ENCODE results near the gene NTM. TPM values are rescaled to one million over a fixed set of nuclear protein-coding genes. Genes with fewer than 3 reads are reported as not detected.

NTM gene
- total and polyA plus RNA-seq, 2 donors (not counting 3 experiments of a cell fraction or from before 2014, with no cell fraction given): 1.00 to 1.1 TPM

DNA sequence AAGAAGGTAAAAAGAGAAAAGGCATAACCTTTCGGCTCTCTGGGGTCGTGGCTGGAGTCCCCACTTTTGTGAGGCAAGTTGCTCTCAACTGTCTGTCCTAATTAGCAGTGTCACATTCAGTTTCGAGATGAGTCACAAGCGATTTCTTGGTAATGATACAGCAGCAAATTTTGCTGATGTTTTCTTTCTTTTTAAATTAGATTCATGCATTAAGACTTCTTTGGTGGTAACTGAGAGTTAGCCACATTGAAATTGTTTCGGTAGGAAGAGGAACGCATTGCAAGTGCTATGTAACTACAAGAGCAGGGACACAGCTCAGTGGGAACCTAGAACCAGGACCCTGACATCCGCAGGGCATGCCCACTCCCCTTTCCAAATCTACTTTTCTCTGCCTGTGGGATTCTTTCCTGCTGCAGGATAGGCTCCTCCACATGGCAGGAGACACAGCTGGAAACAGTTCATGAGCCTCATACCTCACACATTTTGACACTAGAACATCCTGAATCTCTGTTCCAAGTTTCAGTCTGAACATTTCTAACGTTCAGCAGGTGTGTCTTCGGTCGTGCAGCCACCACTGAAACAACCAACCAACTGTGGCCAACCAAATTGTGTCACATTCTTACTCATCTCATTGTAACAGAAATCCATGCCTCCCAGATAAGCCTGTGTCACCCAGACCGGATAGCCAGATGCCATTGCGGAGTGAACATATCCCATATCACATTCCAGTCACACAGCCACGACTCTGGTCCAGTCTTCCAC is 987.6 kb downstream of the NTM start:
- no peaks in the 10 kb centered on the region for H3K9me1 ChIP-seq (replicated peaks; ENCODE audit: control insufficient read depth, extremely low read depth, insufficient read depth, low read length)
- H3K27me3 ChIP-seq (ENCODE audit: control insufficient read depth in 2 of 2, insufficient read depth in 2 of 2, low read length in 2 of 2): no peaks in the 10 kb centered on the region
- H3K79me2 ChIP-seq (ENCODE audit: control insufficient read depth, insufficient read depth, low read length): no peaks in the 10 kb centered on the region
- CTCF ChIA-PET: interaction anchor here (0.6 kb wide), 1 partner anchor 24 kb away, joined by 3 read pairs; no protein-coding TSS in a partner anchor
- no TSS peak for BruUV-seq (replicated peaks)
- H4K20me1 ChIP-seq (replicated peaks; ENCODE audit: control insufficient read depth, extremely low read depth, insufficient read depth, low read length): no peaks in the 10 kb centered on the region
- no peak overlapping the region for H3K9ac ChIP-seq (replicated peaks; ENCODE audit: extremely low read depth, insufficient read depth, low read length)
- no peak overlapping the region for H3K27ac ChIP-seq (ENCODE audit: insufficient read depth, low read depth, low read length)
- dilution Hi-C loops (cut with MboI; ENCODE audit: extremely low pct_ligation_motif_present, low sequenced_read_pairs) (no loop called here), intact Hi-C loops (cut with micrococcal nuclease) (no loop called here)
- no peaks in the 10 kb centered on the region for H3K36me3 ChIP-seq (ENCODE audit: control insufficient read depth in 2 of 2, extremely low read depth in 1 of 2, insufficient read depth in 2 of 2, low read length in 2 of 2)
- H3K4me1 ChIP-seq (ENCODE audit: control insufficient read depth, extremely low read depth, insufficient read depth, low read length): no peaks in the 10 kb centered on the region
- no peak overlapping the region for H2AFZ ChIP-seq (ENCODE audit: low read depth, low read length)
- FAIRE-seq (no peak), DNase-seq (ENCODE audit: low read depth, low spot score) (no peak)
- H3K9me3 ChIP-seq (replicated peaks; ENCODE audit: control insufficient read depth, insufficient read depth, low read length): peaks cover 5% of the 10 kb centered on the region
- no peak overlapping the region for H3K4me3 ChIP-seq (replicated peaks in 1 of 3; ENCODE audit: insufficient read depth in 1 of 3, low read depth in 1 of 3, low read length in 3 of 3)
- POLR2A ChIA-PET: no interaction called here
- no peak overlapping the region for H3K4me2 ChIP-seq (ENCODE audit: insufficient read depth, low read length)
- TF ChIP-seq POLR2AphosphoS5 (IDR thresholded peaks at IDR 0.05; ENCODE audit: insufficient read depth, low read depth, low read length): no peak
- TF ChIP-seq FOS (IDR thresholded peaks at IDR 0.05; ENCODE audit: borderline replicate concordance, insufficient read depth, low read length): no peak
- no peak for TF ChIP-seq EZH2 (IDR thresholded peaks at IDR 0.05; ENCODE audit: borderline replicate concordance, low read depth, low read length, severe bottlenecking)
- no peak for TF ChIP-seq GATA2 (IDR thresholded peaks at IDR 0.05; ENCODE audit: insufficient read depth, insufficient read length, low read depth, low read length)
- no peak for TF ChIP-seq JUN (IDR thresholded peaks at IDR 0.05; ENCODE audit: borderline replicate concordance, insufficient read depth, insufficient read length, low read depth)
- no peak for TF ChIP-seq POLR2A (IDR thresholded peaks at IDR 0.05; ENCODE audit: low read depth, low read length)
- TF ChIP-seq, protein P1, sequence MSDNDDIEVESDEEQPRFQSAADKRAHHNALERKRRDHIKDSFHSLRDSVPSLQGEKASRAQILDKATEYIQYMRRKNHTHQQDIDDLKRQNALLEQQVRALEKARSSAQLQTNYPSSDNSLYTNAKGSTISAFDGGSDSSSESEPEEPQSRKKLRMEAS (IDR thresholded peaks at IDR 0.05; ENCODE audit: insufficient read depth, insufficient read length): no peak

DNA sequence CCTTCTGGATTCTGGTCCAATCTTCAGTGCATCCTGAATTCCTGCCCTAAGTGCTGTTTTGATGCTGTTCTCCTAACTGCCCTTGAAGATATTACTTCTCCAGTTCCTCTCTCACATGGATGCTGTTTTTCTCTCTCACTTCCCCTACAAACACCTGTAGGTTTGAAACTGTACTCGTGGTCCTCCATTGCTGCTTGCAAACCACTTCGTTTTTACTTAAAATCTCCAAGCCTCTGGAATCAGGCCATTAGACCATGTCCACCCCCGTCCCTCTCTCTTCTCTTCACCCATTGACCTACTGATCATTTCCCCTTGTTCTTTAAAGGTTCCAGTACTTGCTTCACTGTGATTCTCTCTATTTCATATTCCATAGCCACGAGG is 988.1 kb downstream of the NTM start:
- no peak for FAIRE-seq
- Histone ChIP-seq H3K79me2 (ENCODE audit: control insufficient read depth, insufficient read depth, low read length) (no peaks in the 10 kb centered on the region), H3K9me1 (replicated peaks; ENCODE audit: control insufficient read depth, extremely low read depth, insufficient read depth, low read length) (no peaks in the 10 kb centered on the region), H2AFZ (ENCODE audit: low read depth, low read length) (no peak overlapping the region), H3K27ac (ENCODE audit: insufficient read depth, low read depth, low read length) (no peak overlapping the region), H3K4me3 (replicated peaks in 1 of 3; ENCODE audit: insufficient read depth in 1 of 3, low read depth in 1 of 3, low read length in 3 of 3) (no peak overlapping the region), H3K4me1 (ENCODE audit: control insufficient read depth, extremely low read depth, insufficient read depth, low read length) (no peaks in the 10 kb centered on the region), H3K9ac (replicated peaks; ENCODE audit: extremely low read depth, insufficient read depth, low read length) (no peak overlapping the region), H3K27me3 (ENCODE audit: control insufficient read depth in 2 of 2, insufficient read depth in 2 of 2, low read length in 2 of 2) (no peaks in the 10 kb centered on the region), H3K9me3 (replicated peaks; ENCODE audit: control insufficient read depth, insufficient read depth, low read length) (peaks cover 5% of the 10 kb centered on the region), H3K4me2 (ENCODE audit: insufficient read depth, low read length) (no peak overlapping the region), H3K36me3 (ENCODE audit: control insufficient read depth in 2 of 2, extremely low read depth in 1 of 2, insufficient read depth in 2 of 2, low read length in 2 of 2) (no peaks in the 10 kb centered on the region), H4K20me1 (replicated peaks; ENCODE audit: control insufficient read depth, extremely low read depth, insufficient read depth, low read length) (no peaks in the 10 kb centered on the region)
- TF ChIP-seq EZH2 (IDR thresholded peaks at IDR 0.05; ENCODE audit: borderline replicate concordance, low read depth, low read length, severe bottlenecking) (no peak), JUN (IDR thresholded peaks at IDR 0.05; ENCODE audit: borderline replicate concordance, insufficient read depth, insufficient read length, low read depth) (no peak), POLR2AphosphoS5 (IDR thresholded peaks at IDR 0.05; ENCODE audit: insufficient read depth, low read depth, low read length) (no peak), POLR2A (IDR thresholded peaks at IDR 0.05; ENCODE audit: low read depth, low read length) (no peak), FOS (IDR thresholded peaks at IDR 0.05; ENCODE audit: borderline replicate concordance, insufficient read depth, low read length) (no peak), MYC (IDR thresholded peaks at IDR 0.05; ENCODE audit: low read depth, low read length) (no peak), GATA2 (IDR thresholded peaks at IDR 0.05; ENCODE audit: insufficient read depth, insufficient read length, low read depth, low read length) (no peak)
- TF ChIP-seq, protein P1 (IDR thresholded peaks at IDR 0.05; ENCODE audit: insufficient read depth, insufficient read length): no peak
- TF ChIP-seq, protein P2, sequence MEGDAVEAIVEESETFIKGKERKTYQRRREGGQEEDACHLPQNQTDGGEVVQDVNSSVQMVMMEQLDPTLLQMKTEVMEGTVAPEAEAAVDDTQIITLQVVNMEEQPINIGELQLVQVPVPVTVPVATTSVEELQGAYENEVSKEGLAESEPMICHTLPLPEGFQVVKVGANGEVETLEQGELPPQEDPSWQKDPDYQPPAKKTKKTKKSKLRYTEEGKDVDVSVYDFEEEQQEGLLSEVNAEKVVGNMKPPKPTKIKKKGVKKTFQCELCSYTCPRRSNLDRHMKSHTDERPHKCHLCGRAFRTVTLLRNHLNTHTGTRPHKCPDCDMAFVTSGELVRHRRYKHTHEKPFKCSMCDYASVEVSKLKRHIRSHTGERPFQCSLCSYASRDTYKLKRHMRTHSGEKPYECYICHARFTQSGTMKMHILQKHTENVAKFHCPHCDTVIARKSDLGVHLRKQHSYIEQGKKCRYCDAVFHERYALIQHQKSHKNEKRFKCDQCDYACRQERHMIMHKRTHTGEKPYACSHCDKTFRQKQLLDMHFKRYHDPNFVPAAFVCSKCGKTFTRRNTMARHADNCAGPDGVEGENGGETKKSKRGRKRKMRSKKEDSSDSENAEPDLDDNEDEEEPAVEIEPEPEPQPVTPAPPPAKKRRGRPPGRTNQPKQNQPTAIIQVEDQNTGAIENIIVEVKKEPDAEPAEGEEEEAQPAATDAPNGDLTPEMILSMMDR (IDR thresholded peaks at IDR 0.05; ENCODE audit: extremely low read depth in 1 of 2, insufficient read depth in 1 of 2, low read depth in 1 of 2, low read length in 2 of 2): no peak
- intact Hi-C loops (cut with micrococcal nuclease) (no loop called here), dilution Hi-C loops (cut with MboI; ENCODE audit: extremely low pct_ligation_motif_present, low sequenced_read_pairs) (no loop called here)
- BruUV-seq (replicated peaks): no TSS peak
- POLR2A ChIA-PET: no interaction called here
- no peak for DNase-seq (ENCODE audit: low read depth, low spot score)
- CTCF ChIA-PET: interaction anchor here (0.6 kb wide), 1 partner anchor 24 kb away, joined by 3 read pairs; no protein-coding TSS in a partner anchor

Measured in endothelial cell of umbilical vein (primary cell).